ENCODE results near the gene C12orf42.

The C12orf42 gene

DNA sequence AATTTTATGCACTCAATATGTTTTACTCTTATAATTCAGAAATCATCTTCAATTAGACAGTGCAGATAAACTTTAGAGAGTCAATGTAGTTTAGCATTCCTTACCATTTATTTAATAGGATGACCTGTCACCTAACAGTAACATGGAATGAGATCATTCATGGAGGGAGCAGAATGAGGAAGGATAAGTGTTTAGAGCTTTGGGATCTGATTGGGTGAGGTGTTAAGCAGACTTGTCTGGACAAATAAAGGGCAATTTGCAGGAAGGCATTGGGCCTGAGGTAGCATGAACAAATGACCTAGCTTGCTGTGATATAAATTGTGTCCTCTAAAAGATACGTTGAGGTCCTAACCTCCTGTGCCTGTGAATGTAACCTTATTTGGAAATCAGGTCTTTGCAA, 187.4 kb downstream of the C12orf42 start:
- H3K36me3 ChIP-seq, result no peaks in the 10 kb centered on the region
- H3K27ac ChIP-seq, result no peak overlapping the region
- H3K4me3 ChIP-seq (ENCODE audit: low read depth, low read length), result no peak overlapping the region
- TF ChIP-seq, protein P1, sequence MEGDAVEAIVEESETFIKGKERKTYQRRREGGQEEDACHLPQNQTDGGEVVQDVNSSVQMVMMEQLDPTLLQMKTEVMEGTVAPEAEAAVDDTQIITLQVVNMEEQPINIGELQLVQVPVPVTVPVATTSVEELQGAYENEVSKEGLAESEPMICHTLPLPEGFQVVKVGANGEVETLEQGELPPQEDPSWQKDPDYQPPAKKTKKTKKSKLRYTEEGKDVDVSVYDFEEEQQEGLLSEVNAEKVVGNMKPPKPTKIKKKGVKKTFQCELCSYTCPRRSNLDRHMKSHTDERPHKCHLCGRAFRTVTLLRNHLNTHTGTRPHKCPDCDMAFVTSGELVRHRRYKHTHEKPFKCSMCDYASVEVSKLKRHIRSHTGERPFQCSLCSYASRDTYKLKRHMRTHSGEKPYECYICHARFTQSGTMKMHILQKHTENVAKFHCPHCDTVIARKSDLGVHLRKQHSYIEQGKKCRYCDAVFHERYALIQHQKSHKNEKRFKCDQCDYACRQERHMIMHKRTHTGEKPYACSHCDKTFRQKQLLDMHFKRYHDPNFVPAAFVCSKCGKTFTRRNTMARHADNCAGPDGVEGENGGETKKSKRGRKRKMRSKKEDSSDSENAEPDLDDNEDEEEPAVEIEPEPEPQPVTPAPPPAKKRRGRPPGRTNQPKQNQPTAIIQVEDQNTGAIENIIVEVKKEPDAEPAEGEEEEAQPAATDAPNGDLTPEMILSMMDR (IDR thresholded peaks at IDR 0.05; ENCODE audit: low read depth, low read length), result no peak
- H3K27me3 ChIP-seq (ENCODE audit: insufficient read depth, low read depth, severe bottlenecking), result no peaks in the 10 kb centered on the region
- H3K9me3 ChIP-seq (ENCODE audit: severe bottlenecking), result no peaks in the 10 kb centered on the region
- DNase-seq, result no peak

DNA sequence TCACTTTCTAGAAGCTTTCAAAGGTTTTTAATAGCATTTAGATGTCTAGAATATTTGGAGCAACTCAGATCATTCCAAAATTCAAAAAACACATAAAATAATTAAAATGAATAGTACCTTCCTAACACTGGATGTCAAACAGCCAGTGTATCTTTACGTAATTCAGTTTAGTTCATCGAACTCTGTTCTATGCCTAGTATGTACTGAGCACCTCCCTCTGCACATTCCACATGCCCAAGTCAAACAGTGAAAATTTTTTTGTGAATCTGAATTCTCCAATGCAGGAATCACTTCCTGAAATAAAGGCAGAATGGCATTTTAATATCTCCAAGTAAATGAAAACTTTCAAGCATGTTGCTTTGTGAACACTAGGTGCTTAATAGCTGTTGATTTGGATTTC, 192.3 kb downstream of the C12orf42 start:
- TF ChIP-seq, protein P1 (IDR thresholded peaks at IDR 0.05; ENCODE audit: low read depth, low read length), result no peak
- Histone ChIP-seq H3K9me3 (ENCODE audit: severe bottlenecking) (no peaks in the 10 kb centered on the region), H3K27me3 (ENCODE audit: insufficient read depth, low read depth, severe bottlenecking) (no peaks in the 10 kb centered on the region), H3K27ac (no peak overlapping the region), H3K4me3 (ENCODE audit: low read depth, low read length) (no peak overlapping the region), H3K36me3 (no peaks in the 10 kb centered on the region)
- no peak for DNase-seq

DNA sequence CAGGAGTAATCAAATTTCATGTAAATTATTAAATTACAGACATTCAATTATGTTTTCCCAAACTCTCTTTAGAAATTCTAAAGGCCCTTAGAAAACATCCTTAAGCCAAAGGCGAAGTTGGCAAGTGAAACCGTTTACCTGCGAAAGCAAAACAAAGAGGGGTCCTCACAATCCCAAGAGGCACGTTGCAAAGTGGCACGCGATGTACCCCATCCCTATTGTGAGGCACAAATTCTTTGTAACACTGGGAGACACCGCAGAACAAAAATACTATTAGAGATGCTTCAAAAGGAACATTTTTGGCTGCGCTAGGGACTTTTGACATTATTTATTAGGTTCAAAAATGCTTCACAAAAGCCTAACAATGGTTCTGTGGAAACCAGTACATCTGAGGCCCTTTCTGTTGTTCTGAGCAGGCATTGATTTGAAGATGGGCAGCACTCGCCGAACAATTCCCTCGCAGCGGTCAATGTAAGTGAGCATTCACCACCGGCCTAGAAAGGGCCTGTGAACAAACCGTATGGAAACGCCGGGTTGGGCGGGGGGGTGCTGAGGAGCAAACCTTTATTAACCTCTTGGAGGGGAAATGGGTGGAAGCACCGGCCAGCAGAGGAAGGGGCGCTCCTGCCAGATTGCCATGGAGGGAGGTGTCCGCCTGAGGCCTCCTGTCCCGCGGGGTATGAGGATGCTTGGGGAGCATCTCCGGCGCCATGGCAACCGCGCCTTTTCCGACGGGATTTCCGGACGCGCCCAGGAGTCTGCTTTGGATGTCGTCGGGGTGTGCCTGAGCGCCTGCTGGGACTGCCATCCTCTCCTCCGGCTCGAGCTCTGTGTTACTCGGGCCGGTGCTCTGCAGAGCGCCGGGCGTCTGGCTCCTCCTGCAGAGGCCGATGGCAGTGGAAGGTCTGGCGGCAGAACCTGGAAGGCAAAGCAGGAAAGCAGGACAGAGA, 193.9 kb downstream of the C12orf42 start:
- TF ChIP-seq, protein P1 (IDR thresholded peaks at IDR 0.05; ENCODE audit: low read depth, low read length), result no peak
- Histone ChIP-seq H3K4me3 (ENCODE audit: low read depth, low read length) (no peak overlapping the region), H3K27me3 (ENCODE audit: insufficient read depth, low read depth, severe bottlenecking) (no peaks in the 10 kb centered on the region), H3K27ac (no peak overlapping the region), H3K36me3 (no peaks in the 10 kb centered on the region), H3K9me3 (ENCODE audit: severe bottlenecking) (no peaks in the 10 kb centered on the region)
- no peak for DNase-seq

DNA sequence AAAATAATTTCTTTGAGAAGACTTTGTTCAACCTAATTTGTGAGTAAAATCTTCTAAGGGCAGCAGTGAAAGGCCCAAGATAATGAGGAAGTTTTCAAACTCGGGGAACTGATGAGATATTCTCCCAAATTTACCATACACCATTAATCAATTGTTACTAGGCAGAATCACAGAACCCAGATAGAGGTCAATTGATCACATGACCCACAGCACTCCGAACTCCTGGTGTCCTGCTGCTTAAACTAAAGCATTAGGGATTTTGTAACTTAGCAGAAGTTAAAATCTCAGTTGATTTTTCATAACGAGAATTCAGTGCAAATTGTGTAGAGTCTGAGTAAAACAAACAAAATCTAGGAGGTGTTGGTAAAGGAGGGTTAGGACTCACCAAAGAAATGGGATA, 207.8 kb downstream of the C12orf42 start:
- H3K36me3 ChIP-seq, result no peaks in the 10 kb centered on the region
- H3K27me3 ChIP-seq (ENCODE audit: insufficient read depth, low read depth, severe bottlenecking), result no peaks in the 10 kb centered on the region
- DNase-seq, result no peak
- TF ChIP-seq, protein P1 (IDR thresholded peaks at IDR 0.05; ENCODE audit: low read depth, low read length), result no peak
- H3K9me3 ChIP-seq (ENCODE audit: severe bottlenecking), result peaks cover 5% of the 10 kb centered on the region
- no peak overlapping the region for H3K27ac ChIP-seq
- no peak overlapping the region for H3K4me3 ChIP-seq (ENCODE audit: low read depth, low read length)

DNA sequence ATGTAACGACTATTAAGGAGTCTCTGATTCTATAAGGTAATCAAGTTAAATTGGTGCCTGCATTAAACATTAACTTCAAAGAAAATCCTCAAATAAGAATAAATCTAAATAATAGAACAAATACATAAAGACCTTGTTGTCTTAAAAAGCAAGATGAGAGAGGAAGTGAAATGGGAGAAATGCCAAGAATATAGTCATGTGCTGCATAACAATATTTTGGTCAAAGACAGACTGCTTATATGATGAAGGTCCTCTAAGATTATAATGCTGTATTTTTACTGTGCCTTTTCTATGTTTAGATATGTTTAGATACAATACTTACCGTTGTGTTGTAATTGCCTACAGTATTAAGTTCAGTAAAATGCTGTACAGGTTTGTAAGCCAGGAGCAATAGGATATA, 213.6 kb downstream of the C12orf42 start:
- no peak for DNase-seq
- Histone ChIP-seq H3K9me3 (ENCODE audit: severe bottlenecking) (no peaks in the 10 kb centered on the region), H3K4me3 (ENCODE audit: low read depth, low read length) (no peak overlapping the region), H3K27me3 (ENCODE audit: insufficient read depth, low read depth, severe bottlenecking) (no peaks in the 10 kb centered on the region), H3K36me3 (no peaks in the 10 kb centered on the region), H3K27ac (no peak overlapping the region)
- TF ChIP-seq, protein P1 (IDR thresholded peaks at IDR 0.05; ENCODE audit: low read depth, low read length), result no peak

All from WERI-Rb-1 (cell line).